RPMI7951 (cell line): ENCODE measurements around the gene PRKAG2. TPM values are rescaled to one million over a fixed set of nuclear protein-coding genes. Genes with fewer than 3 reads are reported as not detected.

Source experiments
- DNase-seq: peaks from one replicate; pipeline ENCODE4 v3.0.0-alpha.2; 2012; ENCODE audit warnings: low read depth
- total RNA-seq: library from RNA; depleted of rRNA; stranded (reverse); fragments of >200 nt; shearing (Covaris generic); gene quantifications from 2 replicates; pipeline ENCODE4 v1.2.3, GENCODE V29; 2014

PRKAG2 gene
- total RNA-seq, 1 experiment from 2014 or later: 3.6 TPM

GRCh38 chr7:151678227-151678604 lies 198.7 kb downstream of the PRKAG2 start:
- no peak for DNase-seq

- DNase-seq: no peak
These were observed 199.2 kb downstream of the PRKAG2 start for GRCh38 chr7:151677581-151678226.

GRCh38 chr7:151676759-151677158 lies 200.2 kb downstream of the PRKAG2 start:
- DNase-seq: no peak

GRCh38 chr7:151675196-151675920 lies 201.6 kb downstream of the PRKAG2 start:
- DNase-seq: no peak

- no peak for DNase-seq
These were observed 202.6 kb downstream of the PRKAG2 start for GRCh38 chr7:151674161-151674920.

GRCh38 chr7:151673216-151673615 lies 203.7 kb downstream of the PRKAG2 start:
- DNase-seq: no peak

GRCh38 chr7:151672716-151673115 lies 204.2 kb downstream of the PRKAG2 start:
- no peak for DNase-seq

GRCh38 chr7:151671514-151671913 lies 205.4 kb downstream of the PRKAG2 start:
- DNase-seq: no peak

GRCh38 chr7:151669762-151670161 lies 207.2 kb downstream of the PRKAG2 start:
- no peak for DNase-seq

- DNase-seq: no peak
These were observed 210.0 kb downstream of the PRKAG2 start for GRCh38 chr7:151666886-151667285.

GRCh38 chr7:151665368-151665767 lies 211.5 kb downstream of the PRKAG2 start:
- DNase-seq: peak; percentile 57

- no peak for DNase-seq
These were observed 212.6 kb downstream of the PRKAG2 start for GRCh38 chr7:151664268-151664667.

- DNase-seq: no peak
These were observed 213.4 kb downstream of the PRKAG2 start for GRCh38 chr7:151663382-151664100.

- DNase-seq: no peak
These were observed 214.6 kb downstream of the PRKAG2 start for GRCh38 chr7:151662251-151662826.

GRCh38 chr7:151661587-151661986 lies 215.3 kb downstream of the PRKAG2 start:
- no peak for DNase-seq

- no peak for DNase-seq
These were observed 216.8 kb downstream of the PRKAG2 start for GRCh38 chr7:151660141-151660540.

- no peak for DNase-seq
These were observed 217.7 kb downstream of the PRKAG2 start for GRCh38 chr7:151659219-151659618.

- no peak for DNase-seq
These were observed 218.1 kb downstream of the PRKAG2 start for GRCh38 chr7:151658778-151659177.

GRCh38 chr7:151657173-151657572 lies 219.7 kb downstream of the PRKAG2 start:
- no peak for DNase-seq

GRCh38 chr7:151655555-151655954 lies 221.4 kb downstream of the PRKAG2 start:
- no peak for DNase-seq

- no peak for DNase-seq
These were observed 224.8 kb downstream of the PRKAG2 start for GRCh38 chr7:151652111-151652510.

GRCh38 chr7:151650161-151650560 lies 226.8 kb downstream of the PRKAG2 start:
- DNase-seq: no peak
